ENCODE results near the gene ZSCAN18. TPM values are rescaled to one million over a fixed set of nuclear protein-coding genes. Genes with fewer than 3 reads are reported as not detected.

Gene ZSCAN18
- total and polyA plus RNA-seq, 2 of the 13 experiments (the other 11 are each of a cell fraction or from before 2014, with no cell fraction given): not detected

DNA sequence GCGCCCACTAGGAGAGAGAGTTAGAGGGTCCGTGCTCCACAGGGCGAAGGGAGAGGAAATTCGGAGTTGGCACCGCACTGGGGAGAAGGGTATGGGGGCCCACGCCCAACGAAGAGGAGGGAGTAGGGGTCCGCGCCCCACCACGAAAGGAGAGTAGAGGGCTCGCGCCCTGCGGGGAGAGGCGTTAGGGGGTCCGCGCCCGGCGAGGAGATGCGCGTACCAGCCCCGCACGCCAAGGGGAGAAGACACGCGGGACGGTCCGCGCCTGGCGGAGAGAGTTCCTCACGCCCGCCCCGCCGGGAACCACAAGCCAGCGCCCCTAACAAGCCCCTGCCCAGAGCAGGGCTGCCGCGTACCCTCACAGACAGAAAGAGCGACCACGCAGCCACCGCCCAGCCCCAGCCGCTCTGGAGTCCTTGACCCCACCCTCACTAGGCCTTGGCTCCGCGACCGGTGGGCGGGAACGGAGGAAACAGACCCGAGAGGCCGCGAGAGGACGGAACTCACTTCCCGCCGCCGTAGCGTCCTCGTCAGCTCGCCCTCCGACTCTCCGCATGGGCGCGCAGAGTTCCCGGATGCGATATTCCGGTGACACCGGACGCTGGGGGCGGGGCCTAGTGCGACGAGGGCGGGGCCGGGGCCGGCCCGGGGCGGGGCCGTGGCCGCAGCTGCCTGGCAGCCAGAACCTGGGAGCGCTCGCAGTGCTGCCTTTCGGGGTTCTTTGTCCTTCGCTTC, 20.0 kb upstream of the ZSCAN18 start:
- no peak overlapping the region for H2AFZ ChIP-seq (ENCODE audit: low read length)
- no peak overlapping the region for H3K27ac ChIP-seq (ENCODE audit: extremely low read length, insufficient read depth, low read length)
- H3K36me3 ChIP-seq (replicated peaks in 1 of 2; ENCODE audit: control insufficient read depth in 1 of 2, insufficient read depth in 2 of 2, low read length in 2 of 2): no peaks in the 10 kb centered on the region
- no TSS peak for BruUV-seq (replicated peaks)
- no peaks in the 10 kb centered on the region for H3K4me1 ChIP-seq (ENCODE audit: insufficient read depth, low read length)
- intact Hi-C loops (cut with micrococcal nuclease; ENCODE audit: unreplicated experiment) (no loop called here), in situ Hi-C loops (cut with HindIII; ENCODE audit: extremely low pct_ligation_motif_present, low pct_unique_long_range_greater_than_20kb) (no loop called here)
- DNase-seq (ENCODE audit: low spot score) (no peak), FAIRE-seq (no peak), ATAC-seq (no peak)
- no peak overlapping the region for H3K4me3 ChIP-seq (replicated peaks in 1 of 3; ENCODE audit: insufficient read depth in 1 of 3, low read depth in 2 of 3, low read length in 3 of 3)
- no peak overlapping the region for H3K9ac ChIP-seq (ENCODE audit: insufficient read depth, low read depth, low read length)
- H3K27me3 ChIP-seq (ENCODE audit: control insufficient read depth in 1 of 2, insufficient read depth in 2 of 2, low read length in 2 of 2): no peaks in the 10 kb centered on the region
- no peak overlapping the region for H3K4me2 ChIP-seq (ENCODE audit: low read depth, low read length)
- CTCF ChIA-PET (ENCODE audit: low intra/inter-chr PET ratio, low total read pairs): no interaction called here
- H4K20me1 ChIP-seq (ENCODE audit: insufficient read depth, low read length): no peaks in the 10 kb centered on the region
- TF ChIP-seq HMG20B (CRISPR knock-in tag; conservative IDR thresholded peaks at IDR 0.05): no peak
- TF ChIP-seq ZNF670 (CRISPR knock-in tag; IDR thresholded peaks at IDR 0.05; ENCODE audit: borderline replicate concordance): no peak
- no peak for TF ChIP-seq RBM22 (optimal IDR thresholded peaks at IDR 0.05; ENCODE audit: low read length)
- TF ChIP-seq, protein P1, sequence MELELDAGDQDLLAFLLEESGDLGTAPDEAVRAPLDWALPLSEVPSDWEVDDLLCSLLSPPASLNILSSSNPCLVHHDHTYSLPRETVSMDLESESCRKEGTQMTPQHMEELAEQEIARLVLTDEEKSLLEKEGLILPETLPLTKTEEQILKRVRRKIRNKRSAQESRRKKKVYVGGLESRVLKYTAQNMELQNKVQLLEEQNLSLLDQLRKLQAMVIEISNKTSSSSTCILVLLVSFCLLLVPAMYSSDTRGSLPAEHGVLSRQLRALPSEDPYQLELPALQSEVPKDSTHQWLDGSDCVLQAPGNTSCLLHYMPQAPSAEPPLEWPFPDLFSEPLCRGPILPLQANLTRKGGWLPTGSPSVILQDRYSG (CRISPR knock-in tag; IDR thresholded peaks at IDR 0.05): no peak
- TF ChIP-seq TMF1 (CRISPR knock-in tag; IDR thresholded peaks at IDR 0.05; ENCODE audit: low read depth): no peak
- no peak for TF ChIP-seq MATR3 (CRISPR knock-in tag; IDR thresholded peaks at IDR 0.05)
- no peak for TF ChIP-seq KAT7 (CRISPR knock-in tag; IDR thresholded peaks at IDR 0.05; ENCODE audit: borderline replicate concordance)
- TF ChIP-seq ZNF350 (CRISPR knock-in tag; IDR thresholded peaks at IDR 0.05; ENCODE audit: borderline replicate concordance, low read depth): no peak
- TF ChIP-seq FIP1L1 (IDR thresholded peaks at IDR 0.05; ENCODE audit: borderline replicate concordance, insufficient read depth, low read depth, low read length): no peak
- no peak for TF ChIP-seq SAP130 (CRISPR knock-in tag; IDR thresholded peaks at IDR 0.05; ENCODE audit: low read depth)
- no peak for TF ChIP-seq MED13 (CRISPR knock-in tag; IDR thresholded peaks at IDR 0.05)
- no peak for TF ChIP-seq SP1 (IDR thresholded peaks at IDR 0.05)
- no peak for TF ChIP-seq SP1 (CRISPR knock-in tag; IDR thresholded peaks at IDR 0.05)
- no peak for TF ChIP-seq RARG (CRISPR knock-in tag; IDR thresholded peaks at IDR 0.05; ENCODE audit: low read depth)
- TF ChIP-seq ZSCAN30 (CRISPR knock-in tag; IDR thresholded peaks at IDR 0.05): no peak
- no peak for TF ChIP-seq ZMAT3 (CRISPR knock-in tag; conservative IDR thresholded peaks at IDR 0.05)
- WGBS (ENCODE audit: low lambda C conversion rate): 86% methylated on average over 54 of the region's 77 CpGs
- no peaks in the 10 kb centered on the region for H3K79me2 ChIP-seq (ENCODE audit: insufficient read depth, low read length)
- POLR2A ChIA-PET: no interaction called here
- peaks cover 88% of the 10 kb centered on the region for H3K9me3 ChIP-seq (ENCODE audit: low read length)
